ENCODE data around the gene TSPAN3. TPM values are rescaled to one million over a fixed set of nuclear protein-coding genes. Genes with fewer than 3 reads are reported as not detected.

The TSPAN3 gene
- total RNA-seq, 1 experiment from 2014 or later, result 423 TPM

DNA sequence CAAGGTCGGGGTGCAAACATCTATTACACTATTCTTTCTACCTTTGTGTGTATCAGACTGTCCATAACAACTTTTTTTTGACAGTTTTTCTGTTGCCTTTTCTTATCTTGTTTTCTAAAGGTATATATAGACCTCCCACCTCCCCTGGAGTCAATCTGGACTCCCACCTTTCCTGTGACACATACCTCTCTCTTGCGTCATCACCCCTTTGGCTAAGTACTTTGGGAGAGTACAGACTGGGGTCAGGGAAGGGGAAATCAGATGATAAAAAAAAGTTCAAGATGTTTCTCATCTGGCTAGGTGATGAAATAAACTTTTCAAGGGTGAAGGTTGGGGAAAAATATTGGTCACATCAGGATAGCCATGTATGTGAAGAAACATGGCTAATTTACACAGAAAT is 17.2 kb downstream of the TSPAN3 start:
- DNase-seq (ENCODE audit: low spot score), result no peak

GRCh38 chr15:77052556-77052955 is 18.4 kb downstream of the TSPAN3 start:
- no peak for DNase-seq (ENCODE audit: low spot score)

GRCh38 chr15:77048135-77048876 is 22.6 kb downstream of the TSPAN3 start:
- no peak for DNase-seq (ENCODE audit: low spot score)

DNA sequence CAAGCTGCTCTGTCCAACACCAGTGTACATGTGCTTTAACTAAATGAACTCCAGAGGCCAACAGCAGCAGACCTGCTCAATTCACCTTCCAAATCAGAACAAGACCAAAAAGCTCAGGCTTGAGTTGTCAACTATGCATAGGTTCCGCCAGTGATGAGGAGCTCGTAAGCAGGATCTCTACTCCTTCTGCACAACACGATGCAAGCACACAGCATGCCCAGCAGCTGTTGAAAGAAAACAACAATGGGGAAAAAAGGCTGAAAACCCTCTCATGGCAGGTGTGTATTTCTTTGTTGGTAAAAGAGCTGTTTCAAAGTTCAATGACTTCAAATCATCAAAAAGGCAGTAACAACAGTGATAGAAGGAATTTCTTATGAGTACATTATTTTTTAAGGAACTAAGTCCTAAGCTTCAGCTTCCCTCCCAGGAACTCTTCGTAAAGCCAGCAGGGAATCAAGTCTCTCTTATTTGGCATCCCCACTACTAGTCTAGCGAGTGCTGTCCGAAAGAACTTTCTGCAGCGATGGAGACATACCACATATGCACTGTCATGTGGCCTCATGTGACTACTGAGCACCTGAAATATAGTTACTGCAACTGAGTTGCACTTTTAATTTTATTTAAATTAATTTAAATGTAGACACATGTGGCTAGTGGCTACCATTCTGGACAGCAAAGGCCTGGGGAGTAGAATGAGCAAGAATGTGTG is 24.1 kb downstream of the TSPAN3 start:
- no peak for DNase-seq (ENCODE audit: low spot score)

DNA sequence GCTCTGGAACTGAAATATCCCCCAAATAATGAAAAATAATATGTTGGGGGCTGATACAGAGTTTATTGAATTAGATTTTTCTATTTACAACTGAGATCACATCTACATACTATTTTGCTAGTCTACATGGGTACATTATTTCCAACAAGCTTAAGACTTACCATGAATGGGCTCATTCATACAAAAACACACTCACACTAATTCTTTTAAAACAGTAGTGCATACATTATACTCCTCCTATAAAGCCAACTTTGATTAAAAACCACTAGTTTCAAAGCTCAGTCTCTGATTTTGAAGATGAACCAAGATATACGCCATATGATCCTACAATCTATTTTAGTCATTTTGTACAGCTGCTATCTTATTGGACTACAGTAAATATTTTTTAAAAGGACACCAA is 24.9 kb downstream of the TSPAN3 start:
- DNase-seq (ENCODE audit: low spot score), result no peak

- DNase-seq (ENCODE audit: low spot score), result no peak
Observed at GRCh38 chr15:77044228-77045042, 26.5 kb downstream of the TSPAN3 start.

DNA sequence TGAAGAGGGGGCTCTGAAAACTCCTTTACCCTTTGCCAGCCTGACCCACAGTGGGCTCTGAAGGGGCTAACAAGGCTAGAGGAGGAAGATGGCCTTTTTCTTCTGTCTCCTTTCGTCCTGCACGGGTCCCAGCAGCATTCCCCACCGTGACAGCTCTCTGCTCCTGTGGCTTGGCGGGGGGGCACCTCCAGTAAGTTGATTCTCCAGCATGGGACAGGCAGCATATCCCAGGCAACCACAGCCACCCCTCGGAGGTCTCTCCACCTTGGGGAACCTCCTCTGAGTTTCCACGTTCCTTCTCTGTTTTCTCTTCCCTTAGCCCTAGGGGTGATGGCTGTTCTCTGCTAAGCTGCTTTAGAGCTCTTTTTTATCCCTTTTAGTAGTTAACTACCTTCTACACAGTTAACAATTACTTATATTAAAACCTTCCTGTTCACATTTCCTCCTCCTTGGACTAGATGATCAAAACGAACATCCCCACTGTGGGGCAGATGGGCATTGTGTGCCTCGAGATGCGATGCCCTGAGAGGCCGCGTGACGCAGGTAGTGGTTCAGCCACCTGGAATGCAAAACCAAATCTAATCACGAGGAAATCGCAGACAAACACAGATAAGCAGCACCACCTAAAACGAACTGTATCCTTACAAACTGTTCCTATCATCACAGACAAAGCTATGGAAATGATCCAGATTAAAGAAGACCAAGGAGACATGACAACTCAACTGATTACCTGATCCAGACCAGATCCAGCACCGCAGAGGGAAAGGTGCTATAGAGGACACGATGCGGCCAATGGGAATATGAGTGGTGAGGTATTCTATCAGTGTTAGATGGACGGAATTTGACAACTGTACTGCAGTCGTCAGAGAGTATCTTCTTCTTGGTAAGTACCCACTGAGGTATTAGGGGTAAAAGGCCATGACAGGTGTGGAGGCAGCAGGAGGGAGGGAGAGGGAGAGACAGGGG is 27.7 kb downstream of the TSPAN3 start:
- no peak for DNase-seq (ENCODE audit: low spot score)

GRCh38 chr15:77042245-77042919 is 28.5 kb downstream of the TSPAN3 start:
- DNase-seq (ENCODE audit: low spot score), result no peak

- no peak for DNase-seq (ENCODE audit: low spot score)
Observed at GRCh38 chr15:77040673-77041072, 30.2 kb downstream of the TSPAN3 start.

GRCh38 chr15:77039848-77040247 is 31.1 kb downstream of the TSPAN3 start:
- no peak for DNase-seq (ENCODE audit: low spot score)

DNA sequence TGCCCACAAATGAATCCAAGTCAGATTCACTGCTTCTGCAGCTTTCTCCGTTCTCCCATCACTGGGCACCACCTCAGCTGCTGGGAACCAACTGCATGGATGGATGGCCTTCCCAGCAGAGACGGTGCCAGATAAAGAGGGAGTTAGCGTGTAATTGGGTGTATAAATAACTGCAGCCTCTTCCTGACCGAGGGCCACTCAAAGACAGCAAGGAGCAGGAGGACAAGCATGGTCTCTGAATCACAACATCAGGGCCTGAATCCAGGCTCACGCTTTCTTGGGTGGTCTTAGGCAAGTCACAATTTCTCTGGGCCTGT is 31.7 kb downstream of the TSPAN3 start:
- no peak for DNase-seq (ENCODE audit: low spot score)

DNA sequence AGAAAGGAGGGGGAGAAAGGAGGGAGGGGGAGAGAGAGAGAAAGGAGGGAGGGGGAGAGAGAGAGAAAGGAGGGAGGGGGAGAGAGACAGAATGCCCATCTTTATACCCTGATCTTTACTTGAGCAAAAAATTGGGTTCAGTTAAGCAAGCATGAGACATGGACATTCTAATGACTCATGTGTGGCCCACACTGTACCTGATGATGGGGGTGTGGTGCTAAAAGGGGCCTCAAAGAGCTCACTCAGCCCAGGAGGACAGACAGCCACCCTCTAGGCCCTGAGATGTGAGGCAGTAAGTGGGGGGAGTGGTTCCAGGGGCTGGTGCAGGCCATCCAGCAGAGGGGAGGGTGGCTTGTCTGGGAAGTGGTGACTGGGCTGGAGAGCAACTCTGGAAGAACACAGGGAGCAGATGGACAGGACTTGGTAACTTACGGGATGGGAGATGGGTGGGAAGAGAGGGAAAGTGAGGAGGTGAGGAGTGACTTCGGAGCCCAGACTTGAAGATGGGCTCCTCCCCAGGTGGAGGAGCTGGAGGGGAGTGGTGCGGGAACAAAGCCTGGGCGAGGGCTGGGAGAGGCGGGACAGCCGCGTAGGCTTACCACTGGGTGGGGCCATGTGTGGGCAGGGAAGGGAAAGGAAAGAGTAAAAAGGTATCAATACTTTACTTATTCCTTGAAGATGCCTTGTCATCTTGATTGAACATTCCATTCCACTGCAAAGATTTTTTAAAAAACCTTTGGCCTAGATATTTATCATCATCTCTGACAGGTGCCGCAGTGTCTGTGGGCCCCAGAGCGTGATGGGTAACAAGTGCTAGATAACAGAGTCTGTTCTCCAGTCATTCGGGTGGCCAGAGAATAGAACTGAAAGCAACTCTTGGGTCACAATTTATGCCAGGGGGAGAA is 32.3 kb downstream of the TSPAN3 start:
- no peak for DNase-seq (ENCODE audit: low spot score)

- DNase-seq (ENCODE audit: low spot score), result no peak
Observed at GRCh38 chr15:77037388-77038209, 33.3 kb downstream of the TSPAN3 start.

DNA sequence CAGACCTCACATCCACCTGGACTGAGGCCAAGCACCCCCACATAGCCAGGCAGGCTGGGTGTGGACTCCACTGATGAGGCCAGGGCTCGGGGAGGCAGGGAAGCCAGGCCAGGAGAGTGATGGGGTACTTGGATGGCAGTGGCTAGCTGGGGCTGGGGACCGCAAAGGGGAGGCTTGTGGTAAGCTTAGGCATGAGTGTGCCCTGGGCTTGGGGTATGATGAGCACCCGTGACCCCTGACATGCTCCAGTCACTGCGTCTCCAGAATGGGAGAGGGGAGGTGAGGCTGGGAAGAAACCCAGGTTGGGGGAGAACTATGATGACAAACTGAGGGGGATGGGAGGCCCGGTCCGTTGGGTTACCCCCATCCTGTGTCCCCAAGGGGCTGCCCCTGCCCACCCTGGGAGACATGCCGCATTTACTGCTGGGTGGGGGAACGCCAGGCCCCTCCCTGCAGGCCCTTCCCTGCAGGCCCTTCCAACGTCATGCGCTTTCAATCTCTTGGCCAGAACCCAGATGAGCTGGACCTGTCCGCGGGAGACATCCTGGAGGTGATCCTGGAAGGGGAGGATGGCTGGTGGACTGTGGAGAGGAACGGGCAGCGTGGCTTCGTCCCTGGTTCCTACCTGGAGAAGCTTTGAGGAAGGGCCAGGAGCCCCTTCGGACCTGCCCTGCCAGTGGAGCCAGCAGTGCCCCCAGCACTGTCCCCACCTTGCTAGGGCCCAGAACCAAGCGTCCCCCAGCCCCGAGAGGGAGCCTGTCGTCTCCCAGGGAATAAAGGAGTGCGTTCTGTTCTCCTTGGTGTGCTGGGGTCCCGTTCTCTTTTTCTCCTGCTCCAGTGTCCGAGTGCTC is 34.1 kb downstream of the TSPAN3 start:
- DNase-seq (ENCODE audit: low spot score), result no peak

GRCh38 chr15:77035999-77036471 is 34.9 kb downstream of the TSPAN3 start:
- DNase-seq (ENCODE audit: low spot score), result no peak

- no peak for DNase-seq (ENCODE audit: low spot score)
Observed at GRCh38 chr15:77035584-77035983, 35.3 kb downstream of the TSPAN3 start.

- DNase-seq (ENCODE audit: low spot score), result no peak
Observed at GRCh38 chr15:77034695-77035489, 36.0 kb downstream of the TSPAN3 start.

Measured in H4 (cell line).